NCI-H69 (cell line): Measurements from ENCODE around the gene LTK.

Experiments
- DNase-seq: peaks from one replicate; lab custom pipeline; 2025; lab: John Stamatoyannopoulos, UW

Gene LTK

GRCh38 chr15:41498657-41499056 lies 15.0 kb downstream of the LTK start:
- no peak for DNase-seq

- DNase-seq, result no peak
Measured at GRCh38 chr15:41495736-41496599, 17.7 kb downstream of the LTK start.

GRCh38 chr15:41494922-41495735 lies 18.5 kb downstream of the LTK start:
- no peak for DNase-seq

GRCh38 chr15:41494190-41494921 lies 19.3 kb downstream of the LTK start:
- DNase-seq, result peak; percentile 74

GRCh38 chr15:41493902-41494189 lies 19.8 kb downstream of the LTK start:
- DNase-seq, result no peak

- peak; percentile 88 for DNase-seq
Measured at GRCh38 chr15:41493205-41493901, 20.3 kb downstream of the LTK start, which contains the start of gene ITPKA. Gene ITPKA (plus strand): TSS chr15:41493874. CDS start chr15:41493928, 54 bp downstream.

- DNase-seq, result peak; percentile 50
Measured at GRCh38 chr15:41492597-41493204, 20.9 kb downstream of the LTK start.

- no peak for DNase-seq
Measured at GRCh38 chr15:41491889-41492288, 21.7 kb downstream of the LTK start.

- DNase-seq, result peak; percentile 66
Measured at GRCh38 chr15:41490355-41490754, 23.3 kb downstream of the LTK start.

- no peak for DNase-seq
Measured at GRCh38 chr15:41489641-41490040, 24.0 kb downstream of the LTK start.

GRCh38 chr15:41487802-41488201 lies 25.8 kb downstream of the LTK start:
- DNase-seq, result no peak

- DNase-seq, result no peak
Measured at GRCh38 chr15:41487381-41487780, 26.2 kb downstream of the LTK start.

GRCh38 chr15:41486286-41486685 lies 27.3 kb downstream of the LTK start:
- DNase-seq, result no peak

GRCh38 chr15:41484937-41485625 lies 28.5 kb downstream of the LTK start:
- no peak for DNase-seq

GRCh38 chr15:41483519-41483918 lies 30.1 kb downstream of the LTK start:
- no peak for DNase-seq

GRCh38 chr15:41483115-41483514 lies 30.5 kb downstream of the LTK start:
- DNase-seq, result no peak

GRCh38 chr15:41482110-41482877 lies 31.3 kb downstream of the LTK start:
- DNase-seq, result no peak

GRCh38 chr15:41480396-41481140 lies 33.1 kb downstream of the LTK start:
- no peak for DNase-seq

- no peak for DNase-seq
Measured at GRCh38 chr15:41476416-41477048, 37.1 kb downstream of the LTK start.
